Measurements from ENCODE around the gene SMARCA4. TPM values are rescaled to one million over a fixed set of nuclear protein-coding genes. Genes with fewer than 3 reads are reported as not detected.
A peak's percentile ranks its signal among the peaks of the same experiment; 100 is the strongest.

Gene SMARCA4
- total RNA-seq, 1 experiment from 2014 or later = 94.6 TPM

- DNase-seq (ENCODE audit: low read depth) = no peak
Observed at GRCh38 chr19:11033763-11034162, 72.9 kb downstream of the SMARCA4 start.

- no peak for DNase-seq (ENCODE audit: low read depth)
Observed at GRCh38 chr19:11034449-11035213, 73.8 kb downstream of the SMARCA4 start.

- peak; percentile 86 for DNase-seq (ENCODE audit: low read depth)
Observed at GRCh38 chr19:11035441-11036377, 74.9 kb downstream of the SMARCA4 start.

GRCh38 chr19:11038511-11038910 lies 77.7 kb downstream of the SMARCA4 start:
- no peak for DNase-seq (ENCODE audit: low read depth)

GRCh38 chr19:11041194-11041593 lies 80.4 kb downstream of the SMARCA4 start:
- DNase-seq (ENCODE audit: low read depth) = no peak

GRCh38 chr19:11041966-11042627 lies 81.3 kb downstream of the SMARCA4 start:
- DNase-seq (ENCODE audit: low read depth) = no peak

GRCh38 chr19:11044431-11044830 lies 83.6 kb downstream of the SMARCA4 start:
- no peak for DNase-seq (ENCODE audit: low read depth)

GRCh38 chr19:11045536-11045935 lies 84.7 kb downstream of the SMARCA4 start:
- DNase-seq (ENCODE audit: low read depth) = no peak

- DNase-seq (ENCODE audit: low read depth) = no peak
Observed at GRCh38 chr19:11046605-11047354, 86.0 kb downstream of the SMARCA4 start.

GRCh38 chr19:11047866-11048265 lies 87.0 kb downstream of the SMARCA4 start:
- DNase-seq (ENCODE audit: low read depth) = no peak

- no peak for DNase-seq (ENCODE audit: low read depth)
Observed at GRCh38 chr19:11050323-11051114, 89.7 kb downstream of the SMARCA4 start.

- DNase-seq (ENCODE audit: low read depth) = no peak
Observed at GRCh38 chr19:11053817-11054195, 93.0 kb downstream of the SMARCA4 start.

- no peak for DNase-seq (ENCODE audit: low read depth)
Observed at GRCh38 chr19:11054200-11054599, 93.4 kb downstream of the SMARCA4 start.

- no peak for DNase-seq (ENCODE audit: low read depth)
Observed at GRCh38 chr19:11054628-11055027, 93.8 kb downstream of the SMARCA4 start.

GRCh38 chr19:11058246-11059030 lies 97.6 kb downstream of the SMARCA4 start:
- no peak for DNase-seq (ENCODE audit: low read depth)

- DNase-seq (ENCODE audit: low read depth) = no peak
Observed at GRCh38 chr19:11059511-11060358, 98.9 kb downstream of the SMARCA4 start.

GRCh38 chr19:11061952-11062351 lies 101.1 kb downstream of the SMARCA4 start:
- DNase-seq (ENCODE audit: low read depth) = no peak

- peak; percentile 45 for DNase-seq (ENCODE audit: low read depth)
Observed at GRCh38 chr19:11063434-11063833, 102.6 kb downstream of the SMARCA4 start.

GRCh38 chr19:11064831-11065303 lies 104.0 kb downstream of the SMARCA4 start:
- DNase-seq (ENCODE audit: low read depth) = peak; percentile 75
